H1 (cell line): ENCODE measurements around the gene CFB. TPM values are rescaled to one million over a fixed set of nuclear protein-coding genes. Genes with fewer than 3 reads are reported as not detected.

Experiments used
- CTCF ChIA-PET: fragments of 300-600 bp; sonication (Branson Sonifier 250); formaldehyde crosslinking; loops from one replicate; lab custom pipeline; 2021; ENCODE audit not compliant: partially characterized antibody; lab: Charles Lee
- POLR2A ChIA-PET: fragments of 300-600 bp; sonication (Branson Sonifier 250); formaldehyde crosslinking; loops from one replicate; lab custom pipeline; 2021; ENCODE audit warnings: inconsistent platforms; ENCODE audit not compliant: partially characterized antibody; lab: Charles Lee
- DNase-seq, 2 experiments: peaks; one replicate each; pipeline versions ENCODE4 v3.0.0 to v3.0.0-alpha.2; 2010 to 2022; ENCODE audit warnings: low spot score in 2 of 2, low read depth in 1 of 2, mixed read lengths in 1 of 2
- FAIRE-seq: peaks from 2 replicates; lab custom pipeline; 2011; peaks lifted over from hg19 to GRCh38; lab: Jason Lieb, UNC
- H2AFZ ChIP-seq: 2 replicates; pipeline ENCODE4 v1.8.1; 2012; ENCODE audit warnings: low read length, inconsistent platforms
- H2AK5ac ChIP-seq: 2 replicates; pipeline ENCODE4 v1.6.1; 2013; ENCODE audit warnings: low read depth, low read length
- H2BK120ac ChIP-seq: replicated peaks from 2 replicates; pipeline ENCODE3; 2013; ENCODE audit warnings: low read depth, low read length, inconsistent platforms
- H2BK12ac ChIP-seq: 2 replicates; pipeline ENCODE4 v1.6.1; 2013; ENCODE audit warnings: low read depth, low read length
- H2BK15ac ChIP-seq: 2 replicates; pipeline ENCODE4 v1.6.1; 2013; ENCODE audit warnings: low read length
- H2BK20ac ChIP-seq: 2 replicates; pipeline ENCODE4 v1.6.1; 2013; ENCODE audit warnings: low read length
- H2BK5ac ChIP-seq: 2 replicates; pipeline ENCODE4 v1.6.1; 2013; ENCODE audit warnings: low read depth, low read length
- H3K14ac ChIP-seq: 2 replicates; pipeline ENCODE4 v1.6.1; 2013; ENCODE audit warnings: inconsistent platforms; ENCODE audit not compliant: insufficient read length
- H3K18ac ChIP-seq: 2 replicates; pipeline ENCODE4 v1.6.1; 2013; ENCODE audit warnings: low read length; ENCODE audit errors: extremely low read depth
- H3K23ac ChIP-seq: 2 replicates; pipeline ENCODE4 v1.6.1; 2013; ENCODE audit warnings: inconsistent platforms; ENCODE audit not compliant: insufficient read length
- H3K23me2 ChIP-seq: 2 replicates; pipeline ENCODE4 v1.6.1; 2013; ENCODE audit warnings: low read depth, low read length
- H3K27ac ChIP-seq: 2 replicates; pipeline ENCODE4 v1.6.1; 2011; ENCODE audit warnings: low read depth, low read length, inconsistent platforms
- H3K27me3 ChIP-seq, 4 experiments: replicated peaks in 1 of 4; 1 replicate in 1 of 4; 2 replicates in 3 of 4; pipeline versions ENCODE4 v1.6.1 to v1.8.1; 2011 to 2013; ENCODE audit warnings: low read length in 3 of 4, mild to moderate bottlenecking in 3 of 4, inconsistent platforms in 2 of 4, mixed read lengths in 2 of 4, moderate library complexity in 1 of 4; ENCODE audit not compliant: control insufficient read depth in 3 of 4, insufficient read depth in 3 of 4; ENCODE audit errors: extremely low read depth in 1 of 4
- H3K36me3 ChIP-seq, 4 experiments: 2 replicates each; pipeline versions ENCODE4 v1.6.1 to v1.8.1; 2011 to 2013; ENCODE audit warnings: mild to moderate bottlenecking in 4 of 4, low read length in 3 of 4, moderate library complexity in 2 of 4, control low read depth in 1 of 4, inconsistent platforms in 1 of 4; ENCODE audit not compliant: insufficient read depth in 4 of 4, control insufficient read depth in 2 of 4
- H3K4ac ChIP-seq: replicated peaks from 2 replicates; pipeline ENCODE3; 2013; ENCODE audit warnings: low read length, low read depth, mixed read lengths, inconsistent platforms; ENCODE audit not compliant: insufficient read length
- H3K4me1 ChIP-seq, 4 experiments: replicated peaks in 1 of 4; 1 replicate in 1 of 4; 2 replicates in 3 of 4; pipeline versions ENCODE4 v1.6.1 to v1.8.1; 2011 to 2013; ENCODE audit warnings: low read length in 3 of 4, inconsistent platforms in 2 of 4, mixed read lengths in 1 of 4; ENCODE audit not compliant: insufficient read depth in 4 of 4, control insufficient read depth in 3 of 4
- H3K4me2 ChIP-seq, 2 experiments: 2 replicates each; pipeline versions ENCODE4 v1.6.1 to v1.8.1; 2011 to 2013; ENCODE audit warnings: low read depth in 2 of 2, low read length in 2 of 2, control low read depth in 1 of 2, inconsistent platforms in 1 of 2, mild to moderate bottlenecking in 1 of 2; ENCODE audit not compliant: insufficient read depth in 1 of 2
- H3K4me3 ChIP-seq, 4 experiments: fragments of 200-600, 300-600 bp in 1 of 4; sonication (generic), shearing (Covaris generic), sonication (Bioruptor Twin) in 1 of 4; 2 replicates each; pipeline versions ENCODE4 v1.5.1 to v1.8.1; 2011 to 2016; ENCODE audit warnings: low read length in 4 of 4, low read depth in 3 of 4, control low read depth in 2 of 4, inconsistent platforms in 2 of 4, mild to moderate bottlenecking in 2 of 4, mixed read lengths in 1 of 4, moderate library complexity in 1 of 4; ENCODE audit not compliant: insufficient read depth in 2 of 4; ENCODE audit errors: extremely low read depth in 1 of 4
- H3K56ac ChIP-seq: replicated peaks from 2 replicates; pipeline ENCODE3; 2013; ENCODE audit warnings: low read depth, mild to moderate bottlenecking, mixed read lengths, low read length, inconsistent platforms; ENCODE audit not compliant: insufficient read length
- H3K79me1 ChIP-seq: 2 replicates; pipeline ENCODE4 v1.6.1; 2013; ENCODE audit warnings: low read depth, low read length, control low read depth
- H3K79me2 ChIP-seq, 2 experiments: 2 replicates each; pipeline versions ENCODE4 v1.6.1 to v1.8.1; 2012 to 2013; ENCODE audit warnings: low read length in 2 of 2, mild to moderate bottlenecking in 2 of 2, inconsistent platforms in 1 of 2; ENCODE audit not compliant: insufficient read depth in 2 of 2, control insufficient read depth in 1 of 2
- H3K9ac ChIP-seq, 4 experiments: replicated peaks in 1 of 4; 1 replicate in 1 of 4; 2 replicates in 3 of 4; pipeline versions ENCODE4 v1.6.1 to v1.8.1; 2011 to 2013; ENCODE audit warnings: low read depth in 3 of 4, low read length in 3 of 4, control low read depth in 2 of 4, mild to moderate bottlenecking in 2 of 4, moderate library complexity in 2 of 4, inconsistent platforms in 1 of 4; ENCODE audit errors: extremely low read depth in 1 of 4
- H3K9me3 ChIP-seq, 2 experiments: 2 replicates each; pipeline versions ENCODE4 v1.6.1 to v1.8.1; 2012 to 2013; ENCODE audit warnings: mild to moderate bottlenecking in 2 of 2, moderate library complexity in 2 of 2, control low read depth in 1 of 2, inconsistent platforms in 1 of 2, low read depth in 1 of 2, low read length in 1 of 2, mixed read lengths in 1 of 2; ENCODE audit not compliant: insufficient read depth in 2 of 2
- H4K20me1 ChIP-seq, 2 experiments: replicated peaks in 1 of 2; 2 replicates each; pipeline versions ENCODE3 to v1.8.1; 2011 to 2013; ENCODE audit warnings: inconsistent platforms in 2 of 2, low read length in 2 of 2, mild to moderate bottlenecking in 1 of 2; ENCODE audit not compliant: insufficient read depth in 2 of 2, control insufficient read depth in 1 of 2
- H4K5ac ChIP-seq: 2 replicates; pipeline ENCODE4 v1.6.1; 2013; ENCODE audit warnings: low read length, low read depth, mixed read lengths, inconsistent platforms; ENCODE audit not compliant: insufficient read length
- H4K8ac ChIP-seq: 2 replicates; pipeline ENCODE4 v1.8.0; 2013; ENCODE audit warnings: mild to moderate bottlenecking, moderate library complexity, low read length, inconsistent platforms; ENCODE audit not compliant: insufficient read depth; ENCODE audit errors: extremely low read depth
- H4K91ac ChIP-seq: replicated peaks from 2 replicates; pipeline ENCODE3; 2013; ENCODE audit warnings: low read length, mixed read lengths, inconsistent platforms; ENCODE audit not compliant: insufficient read length
- BACH1 ChIP-seq: IDR thresholded peaks from 2 replicates; pipeline ENCODE4 v1.6.1; 2012; ENCODE audit warnings: low read length, improper control_type of control experiment
- CHD1 ChIP-seq: IDR thresholded peaks from 2 replicates; pipeline ENCODE4 v1.6.1; 2012; ENCODE audit warnings: low read depth, low read length, improper control_type of control experiment
- HDAC2 ChIP-seq, 2 experiments: fragments of 300-600 bp in 1 of 2; sonication (generic) in 1 of 2; IDR thresholded peaks; 2 replicates each; pipeline ENCODE4 v1.6.1; 2011 to 2012; ENCODE audit warnings: low read depth in 2 of 2, low read length in 2 of 2, mild to moderate bottlenecking in 2 of 2, moderate library complexity in 2 of 2, borderline replicate concordance in 1 of 2, inconsistent platforms in 1 of 2
- MAX ChIP-seq: IDR thresholded peaks from 2 replicates; pipeline ENCODE4 v1.6.1; 2012; ENCODE audit warnings: inconsistent platforms
- NANOG ChIP-seq: IDR thresholded peaks from 2 replicates; pipeline ENCODE4 v1.6.1; 2011; ENCODE audit warnings: low read length, low read depth, mild to moderate bottlenecking, inconsistent platforms; ENCODE audit not compliant: insufficient read depth, poor library complexity, severe bottlenecking
- SAP30 ChIP-seq: fragments of 300-600 bp; sonication (generic); IDR thresholded peaks from 2 replicates; pipeline ENCODE4 v1.7.1; 2012; ENCODE audit warnings: low read length, moderate library complexity, mild to moderate bottlenecking, inconsistent platforms; ENCODE audit not compliant: insufficient read depth, insufficient replicate concordance
- SP4 ChIP-seq: IDR thresholded peaks from 2 replicates; pipeline ENCODE4 v1.6.1; 2012; ENCODE audit warnings: low read length, inconsistent platforms
- SUZ12 ChIP-seq: fragments of 200-600 bp; sonication (generic); IDR thresholded peaks from 2 replicates; pipeline ENCODE4 v1.6.1; 2012; ENCODE audit warnings: mild to moderate bottlenecking, inconsistent platforms, low read length, moderate library complexity, mixed read lengths
- TEAD4 ChIP-seq: IDR thresholded peaks from 2 replicates; pipeline ENCODE4 v1.6.1; 2012; ENCODE audit warnings: low read depth, low read length, inconsistent platforms, mixed read lengths
- WGBS, 2 experiments: shearing (Covaris generic) in 1 of 2; methylation state at CpG; one replicate each; pipeline versions ENCODE4 v1.1.6 to v1.1.7; 2013 to 2015; ENCODE audit warnings: low lambda C conversion rate in 2 of 2, mixed read lengths in 2 of 2, inconsistent platforms in 1 of 2, low coverage in 1 of 2, missing lambda C conversion rate in 1 of 2; ENCODE audit not compliant: insufficient replicate concordance in 2 of 2, insufficient coverage in 1 of 2, insufficient read length in 1 of 2; ENCODE audit errors: extremely low coverage in 1 of 2, missing lambda C conversion rate in 1 of 2; 5-methylcytosine and 5-hydroxymethylcytosine counted together
- polyA plus RNA-seq, 7 experiments: library from polyadenylated mRNA; depleted of rRNA in 3 of 7; stranded (reverse) in 5 of 7; unstranded in 2 of 7; fragments of >200 nt in 5 of 7; fragments of 200-250 nt in 2 of 7; gene quantifications; 1 replicate in 5 of 7; 2 replicates in 1 of 7; 4 replicates in 1 of 7; pipeline versions ENCODE4 v1.2.1 to v1.2.3, GENCODE V29; 2011 to 2013; ENCODE audit warnings: missing spikeins in 2 of 7, mixed read lengths in 2 of 7
- total RNA-seq: library from RNA; stranded (reverse); fragmentation: NEBNext Ultra II Directional; extraction: Animal tissue kit (Norgen Biotek cat#: 25700); gene quantifications from 2 replicates; pipeline ENCODE4 v1.2.1, GENCODE V29; 2021
- TF ChIP-seq, protein P1 (sequence below): IDR thresholded peaks from 2 replicates; pipeline ENCODE4 v1.6.1; 2011; ENCODE audit warnings: low read depth, mild to moderate bottlenecking, low read length; ENCODE audit not compliant: insufficient read depth

The CFB gene
- total and polyA plus RNA-seq, 2 of the 8 experiments (the other 6 are each of a cell fraction or from before 2014, with no cell fraction given): 0.09 TPM; not detected in 1

GRCh38 chr6:31969712-31970603 lies 24.1 kb downstream of the CFB start:
- no peak for DNase-seq
- no peak for FAIRE-seq
- Histone ChIP-seq H2BK12ac (no peak overlapping the region), H3K4ac (no peak overlapping the region), H3K4me3 (no peak overlapping the region), H2BK20ac (no peak overlapping the region), H3K23ac (no peak overlapping the region), H3K27me3 (no peaks in the 10 kb centered on the region; a peak in 1 of 7 replicates), H3K18ac (no peak overlapping the region), H4K91ac (no peak overlapping the region), H3K14ac (no peak overlapping the region), H3K4me2 (no peak overlapping the region; a peak in 1 of 4 replicates), H3K36me3 (peaks cover 10 to 42% (median 29%) of the 10 kb centered on the region in 4 experiments), H2AK5ac (no peak overlapping the region), H3K9ac (no peak overlapping the region), H2AFZ (no peak overlapping the region), H3K79me1 (peaks cover 4% of the 10 kb centered on the region; the same call in 1 of the 2 replicates), H4K20me1 (peaks cover 0 to 3% of the 10 kb centered on the region in 2 experiments), H3K56ac (no peak overlapping the region), H3K23me2 (peaks cover 13% of the 10 kb centered on the region), H4K8ac (no peak overlapping the region), H3K27ac (no peak overlapping the region), H3K79me2 (peaks cover 0 to 11% of the 10 kb centered on the region in 2 experiments; a peak in 1 of 4 replicates), H3K4me1 (peaks cover 0 to 9% (median 5%) of the 10 kb centered on the region in 4 experiments; a peak in 5 of 7 replicates), H4K5ac (no peak overlapping the region), H2BK15ac (no peak overlapping the region), H2BK120ac (no peak overlapping the region), H3K9me3 (no peaks in the 10 kb centered on the region), H2BK5ac (no peak overlapping the region)
- ChIA-PET CTCF (interaction anchor here (0.6 to 10.2 kb wide), 5 partner anchors 10 to 419 kb away, joined by 3 to 84 read pairs (median 4); no protein-coding TSS in a partner anchor), POLR2A (interaction anchor here (0.7 to 15.3 kb wide), 10 partner anchors 15 to 296 kb away, joined by 3 to 279 read pairs (median 4); partner anchors contain the start of genes CFB, EHMT2, NELFE and SKIC2)
- 87% methylated on average over 17 of the region's 17 CpGs; no CpG with 5 or more reads in 1 of the 2 experiments for WGBS, 2 experiments
- TF ChIP-seq SUZ12 (no peak), SAP30 (no peak), TEAD4 (no peak), BACH1 (no peak), CHD1 (no peak), HDAC2 (IDR thresholded peaks at IDR 0.05; ENCODE audit: borderline replicate concordance in 1 of 2, low read depth in 2 of 2, low read length in 2 of 2) (no peak), SP4 (no peak), NANOG (no peak), MAX (no peak)
- TF ChIP-seq, protein P1, sequence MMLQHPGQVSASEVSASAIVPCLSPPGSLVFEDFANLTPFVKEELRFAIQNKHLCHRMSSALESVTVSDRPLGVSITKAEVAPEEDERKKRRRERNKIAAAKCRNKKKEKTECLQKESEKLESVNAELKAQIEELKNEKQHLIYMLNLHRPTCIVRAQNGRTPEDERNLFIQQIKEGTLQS: no peak
